ENCODE data around the gene PLPP7. TPM values are rescaled to one million over a fixed set of nuclear protein-coding genes. Genes with fewer than 3 reads are reported as not detected.

The PLPP7 gene
- total RNA-seq, 1 donor: 16.3 TPM

DNA sequence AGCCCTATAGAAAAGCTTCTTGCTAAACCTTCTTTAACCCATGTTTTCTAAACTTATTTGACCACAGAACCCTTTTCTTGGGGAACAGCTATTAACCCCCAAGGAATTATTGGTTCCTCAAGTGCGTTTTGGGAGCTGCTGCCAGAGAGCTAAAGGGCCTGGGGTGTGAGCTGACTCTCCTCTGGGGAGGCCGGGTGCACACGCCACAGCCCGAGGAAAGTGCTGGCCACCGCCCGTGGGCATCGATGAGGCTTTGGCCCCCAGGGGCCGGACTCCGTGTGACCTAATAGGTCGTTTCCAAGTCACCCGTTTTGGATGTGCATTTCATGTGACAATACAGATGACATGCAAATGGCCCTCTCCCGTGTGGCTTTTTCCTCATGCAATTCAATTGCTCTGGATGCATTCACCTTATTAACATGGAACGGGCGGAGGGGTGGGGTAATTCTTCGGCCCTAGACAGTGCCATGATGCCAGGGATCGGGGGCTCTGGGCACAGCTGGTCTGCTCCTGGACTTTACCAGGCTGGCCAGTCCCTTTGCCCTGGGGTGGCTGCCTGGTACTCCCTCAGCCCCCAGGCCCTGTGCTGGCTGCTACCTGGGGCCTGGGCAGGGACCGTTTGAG is 19.5 kb downstream of the PLPP7 start:
- Histone ChIP-seq H3K79me2 (ENCODE audit: insufficient read depth, low read length) (no peaks in the 10 kb centered on the region), H3K9me3 (ENCODE audit: low read depth, low read length) (no peaks in the 10 kb centered on the region), H3K36me3 (ENCODE audit: insufficient read depth, low read length) (no peaks in the 10 kb centered on the region), H4K20me1 (ENCODE audit: insufficient read depth, low read length) (peaks cover 16% of the 10 kb centered on the region), H3K4me2 (ENCODE audit: insufficient read depth, low read length) (no peak overlapping the region), H3K4me1 (ENCODE audit: insufficient read depth, low read length) (no peaks in the 10 kb centered on the region), H3K4me3 (ENCODE audit: insufficient read depth, low read length) (no peak overlapping the region), H3K27me3 (ENCODE audit: insufficient read depth, low read length) (no peaks in the 10 kb centered on the region), H2AFZ (ENCODE audit: low read length) (no peak overlapping the region), H3K27ac (ENCODE audit: low read depth, low read length) (no peak overlapping the region)
- TF ChIP-seq, protein P1, sequence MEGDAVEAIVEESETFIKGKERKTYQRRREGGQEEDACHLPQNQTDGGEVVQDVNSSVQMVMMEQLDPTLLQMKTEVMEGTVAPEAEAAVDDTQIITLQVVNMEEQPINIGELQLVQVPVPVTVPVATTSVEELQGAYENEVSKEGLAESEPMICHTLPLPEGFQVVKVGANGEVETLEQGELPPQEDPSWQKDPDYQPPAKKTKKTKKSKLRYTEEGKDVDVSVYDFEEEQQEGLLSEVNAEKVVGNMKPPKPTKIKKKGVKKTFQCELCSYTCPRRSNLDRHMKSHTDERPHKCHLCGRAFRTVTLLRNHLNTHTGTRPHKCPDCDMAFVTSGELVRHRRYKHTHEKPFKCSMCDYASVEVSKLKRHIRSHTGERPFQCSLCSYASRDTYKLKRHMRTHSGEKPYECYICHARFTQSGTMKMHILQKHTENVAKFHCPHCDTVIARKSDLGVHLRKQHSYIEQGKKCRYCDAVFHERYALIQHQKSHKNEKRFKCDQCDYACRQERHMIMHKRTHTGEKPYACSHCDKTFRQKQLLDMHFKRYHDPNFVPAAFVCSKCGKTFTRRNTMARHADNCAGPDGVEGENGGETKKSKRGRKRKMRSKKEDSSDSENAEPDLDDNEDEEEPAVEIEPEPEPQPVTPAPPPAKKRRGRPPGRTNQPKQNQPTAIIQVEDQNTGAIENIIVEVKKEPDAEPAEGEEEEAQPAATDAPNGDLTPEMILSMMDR (IDR thresholded peaks at IDR 0.05; ENCODE audit: extremely low read depth, low read depth, low read length): no peak
- DNase-seq (ENCODE audit: insufficient read length, low spot score, missing footprints): no peak

DNA sequence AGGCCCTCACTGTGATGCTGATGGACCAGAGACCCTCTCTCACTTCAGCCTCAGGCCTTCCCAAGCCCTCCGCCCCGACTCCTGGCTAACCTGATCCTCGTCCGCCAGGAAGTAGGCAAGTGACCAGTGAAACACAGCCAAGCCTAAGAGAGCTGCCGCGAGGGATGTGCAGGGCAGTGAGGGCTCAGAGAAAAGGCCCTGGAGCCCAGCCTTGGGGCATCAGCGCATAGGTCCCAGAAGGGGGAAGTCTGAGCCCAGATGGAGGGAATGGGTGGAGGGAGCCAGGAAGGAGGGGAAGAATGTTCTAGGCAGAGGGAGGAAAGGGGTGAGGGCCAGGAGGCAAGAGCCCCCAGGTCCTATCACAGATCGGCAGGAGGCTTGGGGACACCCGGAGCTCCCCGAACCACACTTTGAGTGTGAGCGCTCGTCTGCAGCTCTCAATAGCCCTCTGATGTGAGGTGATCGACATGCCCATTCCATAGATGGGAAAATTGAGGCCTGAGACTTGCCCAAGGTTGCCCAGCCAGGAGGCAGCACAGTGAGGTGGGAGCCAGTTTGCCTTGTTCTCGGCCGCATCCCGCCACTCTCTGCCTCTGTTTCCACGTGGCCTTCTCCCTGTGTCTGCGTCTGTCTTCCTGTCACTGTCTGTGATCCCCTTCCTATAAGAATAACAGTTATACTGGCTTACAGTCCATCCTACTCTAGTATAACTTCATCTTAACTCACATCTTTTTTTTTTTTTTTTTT is 20.2 kb downstream of the PLPP7 start:
- Histone ChIP-seq H3K27me3 (ENCODE audit: insufficient read depth, low read length) (no peaks in the 10 kb centered on the region), H3K4me3 (ENCODE audit: insufficient read depth, low read length) (no peak overlapping the region), H3K36me3 (ENCODE audit: insufficient read depth, low read length) (no peaks in the 10 kb centered on the region), H3K4me2 (ENCODE audit: insufficient read depth, low read length) (no peak overlapping the region), H4K20me1 (ENCODE audit: insufficient read depth, low read length) (peaks cover 13% of the 10 kb centered on the region), H2AFZ (ENCODE audit: low read length) (no peak overlapping the region), H3K27ac (ENCODE audit: low read depth, low read length) (no peak overlapping the region), H3K9me3 (ENCODE audit: low read depth, low read length) (no peaks in the 10 kb centered on the region), H3K79me2 (ENCODE audit: insufficient read depth, low read length) (no peaks in the 10 kb centered on the region), H3K4me1 (ENCODE audit: insufficient read depth, low read length) (no peaks in the 10 kb centered on the region)
- no peak for DNase-seq (ENCODE audit: insufficient read length, low spot score, missing footprints)
- TF ChIP-seq, protein P1 (IDR thresholded peaks at IDR 0.05; ENCODE audit: extremely low read depth, low read depth, low read length): no peak

DNA sequence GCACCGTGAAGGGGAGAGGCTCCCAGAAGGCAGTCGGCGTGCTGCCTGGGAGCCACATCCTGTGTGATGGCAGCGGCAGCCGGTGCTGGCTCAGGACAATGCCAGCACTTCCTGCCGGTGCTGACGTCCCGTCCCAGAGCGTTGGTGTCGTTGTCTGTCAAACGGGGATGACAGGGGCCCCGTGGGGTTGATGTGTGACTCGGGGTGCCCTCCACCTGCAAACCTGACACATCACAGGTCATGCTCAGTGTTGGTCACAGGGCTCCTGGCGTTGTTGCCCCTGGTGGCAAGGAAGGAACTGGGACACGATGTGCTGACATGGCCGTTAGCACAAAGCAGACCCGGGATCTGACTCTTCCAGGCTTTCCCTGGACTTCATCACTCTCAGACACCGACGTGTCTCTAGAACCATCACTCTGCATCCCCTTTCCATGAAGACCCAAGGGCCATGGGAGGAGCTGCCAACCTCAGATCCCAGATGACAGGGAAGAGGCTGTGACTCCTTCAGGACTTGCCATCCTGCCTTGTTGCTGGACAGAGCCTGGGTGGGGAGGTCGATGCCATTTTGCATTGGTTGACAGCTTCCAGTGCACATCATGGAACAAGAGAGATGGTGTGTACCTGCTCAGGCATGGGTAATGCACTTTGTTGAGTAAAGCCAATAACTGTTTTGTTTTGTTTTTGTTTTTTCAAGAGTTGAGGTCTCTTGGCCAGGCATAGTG is 21.5 kb downstream of the PLPP7 start:
- DNase-seq (ENCODE audit: insufficient read length, low spot score, missing footprints): no peak
- H3K27me3 ChIP-seq (ENCODE audit: insufficient read depth, low read length): no peaks in the 10 kb centered on the region
- TF ChIP-seq, protein P1 (IDR thresholded peaks at IDR 0.05; ENCODE audit: extremely low read depth, low read depth, low read length): no peak
- no peak overlapping the region for H3K4me2 ChIP-seq (ENCODE audit: insufficient read depth, low read length)
- H3K4me1 ChIP-seq (ENCODE audit: insufficient read depth, low read length): no peaks in the 10 kb centered on the region
- no peaks in the 10 kb centered on the region for H3K36me3 ChIP-seq (ENCODE audit: insufficient read depth, low read length)
- no peaks in the 10 kb centered on the region for H3K79me2 ChIP-seq (ENCODE audit: insufficient read depth, low read length)
- peaks cover 13% of the 10 kb centered on the region for H4K20me1 ChIP-seq (ENCODE audit: insufficient read depth, low read length)
- H3K27ac ChIP-seq (ENCODE audit: low read depth, low read length): no peak overlapping the region
- H2AFZ ChIP-seq (ENCODE audit: low read length): no peak overlapping the region
- H3K4me3 ChIP-seq (ENCODE audit: insufficient read depth, low read length): no peak overlapping the region
- H3K9me3 ChIP-seq (ENCODE audit: low read depth, low read length): no peaks in the 10 kb centered on the region

DNA sequence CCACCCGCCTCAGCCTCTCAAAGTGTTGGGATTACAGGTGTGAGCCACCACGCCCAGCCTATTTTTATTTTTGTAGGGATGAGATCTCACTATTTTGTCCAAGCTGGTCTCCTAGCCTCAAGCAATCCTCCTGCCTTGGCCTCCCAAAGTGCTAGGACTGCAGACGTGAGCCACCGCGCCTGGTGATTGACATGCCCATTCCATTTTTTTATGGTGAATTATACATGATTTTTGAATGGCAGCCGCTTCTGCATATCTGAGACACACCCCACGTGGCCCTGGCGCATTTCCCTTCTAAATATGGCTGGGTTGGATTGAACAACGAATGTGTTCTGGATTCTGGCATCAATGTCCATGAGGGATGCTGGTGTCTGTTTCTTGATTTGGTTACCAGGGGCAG is 22.7 kb downstream of the PLPP7 start:
- no peaks in the 10 kb centered on the region for H3K9me3 ChIP-seq (ENCODE audit: low read depth, low read length)
- no peak overlapping the region for H3K27ac ChIP-seq (ENCODE audit: low read depth, low read length)
- H3K4me1 ChIP-seq (ENCODE audit: insufficient read depth, low read length): no peaks in the 10 kb centered on the region
- no peaks in the 10 kb centered on the region for H3K36me3 ChIP-seq (ENCODE audit: insufficient read depth, low read length)
- no peak overlapping the region for H3K4me2 ChIP-seq (ENCODE audit: insufficient read depth, low read length)
- no peaks in the 10 kb centered on the region for H3K79me2 ChIP-seq (ENCODE audit: insufficient read depth, low read length)
- TF ChIP-seq, protein P1 (IDR thresholded peaks at IDR 0.05; ENCODE audit: extremely low read depth, low read depth, low read length): no peak
- DNase-seq (ENCODE audit: insufficient read length, low spot score, missing footprints): no peak
- H3K27me3 ChIP-seq (ENCODE audit: insufficient read depth, low read length): no peaks in the 10 kb centered on the region
- no peak overlapping the region for H2AFZ ChIP-seq (ENCODE audit: low read length)
- H4K20me1 ChIP-seq (ENCODE audit: insufficient read depth, low read length): peaks cover 13% of the 10 kb centered on the region
- H3K4me3 ChIP-seq (ENCODE audit: insufficient read depth, low read length): no peak overlapping the region
